GM19193 (cell line): ENCODE measurements around the gene KCNJ11.

Experiments
- POLR2A ChIP-seq: IDR thresholded peaks from 4 replicates; pipeline ENCODE4 v1.6.1; 2011; ENCODE audit not compliant: insufficient read depth, insufficient read length; ENCODE audit errors: extremely low read depth

Gene KCNJ11

GRCh38 chr11:17397311-17398002 lies 9.0 kb upstream of the KCNJ11 start:
- TF ChIP-seq POLR2A: no peak

DNA sequence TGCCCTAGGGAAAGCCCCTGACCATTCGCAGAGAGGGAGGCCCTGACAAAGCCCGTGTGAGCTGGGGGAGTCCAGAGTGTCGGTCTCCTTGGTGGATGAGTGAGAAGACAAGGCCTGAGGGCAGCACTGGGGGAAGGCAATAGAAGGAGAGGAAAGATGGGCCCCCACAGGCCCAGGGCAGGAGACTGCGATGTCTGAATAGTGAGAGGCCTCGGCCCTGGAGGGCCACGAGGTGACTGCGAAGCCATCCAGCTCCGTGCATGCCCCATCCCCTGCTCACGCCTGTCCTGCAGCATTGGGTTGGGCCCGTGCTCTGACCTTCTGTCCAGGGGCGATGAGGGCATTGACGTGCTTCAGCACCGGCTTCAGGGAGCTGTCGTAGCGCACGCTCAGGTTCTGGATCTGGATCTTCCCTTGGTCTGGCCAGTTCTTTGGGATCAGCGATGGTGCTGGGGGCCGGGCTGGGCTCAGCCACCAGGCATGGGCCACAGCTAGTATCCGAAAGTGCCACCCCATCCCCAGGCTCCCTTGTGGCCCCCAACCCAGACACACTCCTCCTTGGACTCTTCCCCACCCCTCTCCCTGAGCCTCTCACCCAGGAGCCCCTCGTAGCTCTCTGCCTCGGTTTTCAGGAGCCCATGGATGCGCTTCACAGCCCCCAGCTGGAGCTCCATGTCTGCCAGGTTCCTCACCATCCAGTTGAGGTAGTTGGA lies 8.3 kb upstream of the KCNJ11 start:
- no peak for TF ChIP-seq POLR2A

- no peak for TF ChIP-seq POLR2A
Observed at GRCh38 chr11:17395978-17396377, 7.5 kb upstream of the KCNJ11 start.

DNA sequence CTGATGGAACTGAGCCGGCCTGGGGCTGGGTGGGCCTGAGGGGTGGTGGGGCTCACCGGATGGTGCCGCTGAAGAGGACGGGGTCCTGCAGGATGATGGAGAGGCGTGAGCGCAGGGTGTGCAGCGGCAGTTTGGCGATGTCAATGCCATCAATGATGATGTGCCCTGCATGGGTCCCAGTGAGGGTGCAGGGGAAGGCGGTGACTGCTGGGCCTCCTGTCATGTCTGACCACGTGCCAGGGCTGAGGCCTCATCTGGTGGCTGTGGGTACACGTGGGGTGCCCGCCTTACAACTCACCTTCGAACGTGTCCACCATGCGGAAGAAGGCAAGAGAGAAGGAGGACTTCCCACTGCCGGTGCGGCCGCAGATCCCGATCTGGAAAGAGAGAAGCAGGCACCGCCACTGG lies 7.1 kb upstream of the KCNJ11 start:
- no peak for TF ChIP-seq POLR2A

DNA sequence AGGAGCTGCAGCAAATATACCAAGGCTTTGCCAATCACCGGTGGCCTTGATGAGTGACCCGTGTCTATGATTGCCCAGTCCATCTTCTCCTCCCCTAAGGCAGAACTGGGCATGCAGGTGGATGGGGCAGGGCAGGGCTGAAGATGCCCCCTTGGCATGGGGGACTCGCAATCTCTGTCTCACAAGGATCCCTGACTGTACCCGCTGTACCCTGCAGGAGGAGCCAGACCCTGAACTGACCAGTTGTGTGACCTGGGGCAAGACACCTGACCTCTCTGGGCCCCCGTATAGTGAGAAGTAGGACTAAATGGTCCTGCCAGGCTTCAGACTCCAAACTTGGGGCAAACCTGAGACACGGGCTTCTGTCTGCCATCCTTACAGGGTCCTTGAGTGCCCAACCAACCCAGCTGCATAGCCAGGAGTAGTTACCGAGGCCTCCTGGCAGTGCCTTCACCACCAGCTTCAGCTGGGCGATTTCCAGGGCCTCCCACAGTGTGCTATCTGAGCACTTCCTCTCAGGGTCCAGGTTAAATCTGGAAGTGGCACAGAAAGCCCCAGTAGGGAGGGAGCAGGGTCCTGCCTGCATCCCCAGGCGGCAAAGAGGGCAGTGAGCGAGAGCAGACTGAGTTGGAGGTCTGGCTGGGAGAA lies 6.4 kb upstream of the KCNJ11 start:
- no peak for TF ChIP-seq POLR2A

GRCh38 chr11:17393472-17393871 lies 5.0 kb upstream of the KCNJ11 start:
- TF ChIP-seq POLR2A: no peak

DNA sequence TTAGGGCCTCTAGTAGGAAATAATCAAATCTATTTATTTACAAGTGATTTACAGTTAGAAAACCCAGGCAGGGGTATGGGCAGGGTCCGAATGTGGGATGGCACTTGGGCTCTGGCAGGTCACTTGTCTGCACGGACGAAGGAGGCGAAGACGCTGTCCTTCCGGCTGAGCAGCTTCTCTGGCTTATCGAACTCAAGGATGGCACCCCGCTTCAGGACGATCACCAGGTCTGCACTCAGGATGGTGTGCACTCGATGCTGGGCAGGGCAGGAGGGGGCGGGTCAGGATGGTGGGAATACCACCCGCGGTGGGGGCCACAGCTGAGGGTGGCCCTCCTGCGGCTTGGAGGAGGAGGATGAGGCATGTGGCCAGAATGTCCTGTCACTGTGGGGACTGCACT lies 4.4 kb upstream of the KCNJ11 start:
- no peak for TF ChIP-seq POLR2A

GRCh38 chr11:17391493-17392355 lies 3.3 kb upstream of the KCNJ11 start:
- no peak for TF ChIP-seq POLR2A

GRCh38 chr11:17389957-17390649 lies 1.6 kb upstream of the KCNJ11 start:
- TF ChIP-seq POLR2A: no peak

GRCh38 chr11:17389211-17389956 lies 925 bp upstream of the KCNJ11 start:
- TF ChIP-seq POLR2A: no peak

GRCh38 chr11:17387811-17388210 lies 648 bp downstream of the KCNJ11 start:
- no peak for TF ChIP-seq POLR2A

DNA sequence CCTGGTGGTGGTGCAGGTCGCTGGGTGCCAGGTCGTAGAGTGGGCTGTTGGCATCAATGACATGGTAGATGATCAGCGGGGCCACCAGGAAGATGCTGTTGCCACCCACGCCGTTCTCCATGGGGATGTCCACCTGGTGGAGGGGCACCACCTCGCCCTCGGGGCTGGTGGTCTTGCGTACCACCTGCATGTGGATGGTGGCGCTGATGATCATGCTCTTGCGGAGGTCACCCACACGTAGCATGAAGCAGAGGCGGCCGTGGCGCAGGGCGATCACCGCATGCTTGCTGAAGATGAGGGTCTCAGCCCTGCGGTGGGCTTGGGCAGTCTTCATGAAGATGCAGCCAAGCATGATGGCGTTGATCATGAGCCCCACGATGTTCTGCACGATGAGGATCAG lies 1.2 kb downstream of the KCNJ11 start:
- TF ChIP-seq POLR2A: no peak

DNA sequence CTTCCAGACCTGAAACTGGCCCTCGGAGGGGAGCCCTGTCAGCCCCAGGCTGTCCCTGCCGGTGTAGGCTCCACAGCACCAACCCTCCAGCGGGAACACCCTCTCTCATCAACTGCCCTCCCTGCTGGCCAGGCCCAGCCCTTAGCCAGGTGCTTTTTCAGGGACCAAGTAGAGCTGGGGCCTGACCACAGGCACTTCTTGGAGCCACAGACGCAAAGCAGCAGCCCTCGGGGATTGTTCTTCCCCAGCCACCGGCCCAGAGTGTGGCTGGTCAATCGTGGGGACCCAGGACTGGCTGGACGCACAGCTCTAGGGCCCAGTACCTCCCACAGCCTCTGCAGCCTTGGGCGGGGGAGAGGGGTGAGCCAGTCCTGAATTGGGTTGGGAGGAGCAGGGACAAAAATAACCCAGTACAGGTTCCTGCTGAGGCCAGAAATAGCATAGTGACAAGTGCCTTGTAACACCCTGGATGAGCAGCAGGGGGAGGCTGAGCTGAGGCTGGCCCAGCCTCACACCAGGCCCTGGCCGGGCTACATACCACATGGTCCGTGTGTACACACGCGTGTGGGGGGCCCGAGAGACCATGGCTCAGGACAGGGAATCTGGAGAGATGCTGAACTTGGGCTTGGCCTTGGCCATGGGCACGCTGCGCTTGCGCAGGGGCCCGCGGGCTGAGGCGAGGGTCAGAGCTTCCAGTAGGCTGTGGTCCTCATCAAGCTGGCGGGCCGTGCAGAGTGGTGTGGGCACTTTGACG lies 2.0 kb downstream of the KCNJ11 start:
- TF ChIP-seq POLR2A: no peak
